NK-92 (cell line): ENCODE measurements around the gene UNC79.
"Not testable (repeated sequence)": the region's sequence is repeated elsewhere in the genome, so short reads cannot be mapped to it uniquely, and the experiment has no call there.

Experiments
- DNase-seq: peaks from one replicate; lab custom pipeline; 2025; ENCODE audit not compliant: unreplicated experiment; lab: John Stamatoyannopoulos, UW

Gene UNC79

DNA sequence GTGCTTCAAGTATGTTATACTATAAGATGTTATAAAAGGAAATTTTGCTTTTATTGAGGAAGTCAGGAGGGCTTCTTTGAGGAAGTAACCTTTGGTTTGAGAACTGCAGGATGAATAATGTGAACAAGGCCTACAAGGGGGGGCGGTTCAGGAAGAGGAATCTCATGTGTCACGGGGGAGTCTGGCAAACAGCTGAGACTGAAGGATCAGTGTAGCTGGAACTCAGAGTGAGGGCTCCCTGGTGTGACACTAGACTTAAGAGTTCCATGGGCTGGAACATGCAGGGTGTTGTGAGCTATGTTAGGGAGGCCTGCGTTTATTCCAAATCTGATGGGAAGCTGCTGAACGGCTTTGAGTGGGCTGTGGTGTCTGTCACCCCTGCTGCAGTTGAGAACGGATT is 62.3 kb downstream of the UNC79 start:
- DNase-seq, result no peak

DNA sequence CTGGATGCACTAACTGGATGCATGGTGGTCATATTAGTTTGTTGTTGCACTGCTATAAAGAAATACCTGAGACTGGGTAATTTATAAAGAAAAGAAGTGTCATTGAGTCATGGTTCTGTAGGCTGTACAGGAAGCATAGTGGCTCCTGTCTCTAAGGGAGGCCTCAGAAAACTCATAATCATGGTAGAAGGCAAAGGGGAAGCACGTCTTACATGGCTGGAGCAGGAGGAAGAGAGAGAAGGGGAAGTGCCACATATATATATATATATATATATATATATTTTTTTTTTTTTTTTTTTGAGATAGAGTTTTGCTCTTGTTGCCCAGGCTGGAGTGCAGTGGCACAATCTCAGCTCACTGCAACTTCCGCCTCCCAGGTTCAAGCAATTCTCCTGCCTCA is 62.9 kb downstream of the UNC79 start:
- DNase-seq, result not testable (repeated sequence)

DNA sequence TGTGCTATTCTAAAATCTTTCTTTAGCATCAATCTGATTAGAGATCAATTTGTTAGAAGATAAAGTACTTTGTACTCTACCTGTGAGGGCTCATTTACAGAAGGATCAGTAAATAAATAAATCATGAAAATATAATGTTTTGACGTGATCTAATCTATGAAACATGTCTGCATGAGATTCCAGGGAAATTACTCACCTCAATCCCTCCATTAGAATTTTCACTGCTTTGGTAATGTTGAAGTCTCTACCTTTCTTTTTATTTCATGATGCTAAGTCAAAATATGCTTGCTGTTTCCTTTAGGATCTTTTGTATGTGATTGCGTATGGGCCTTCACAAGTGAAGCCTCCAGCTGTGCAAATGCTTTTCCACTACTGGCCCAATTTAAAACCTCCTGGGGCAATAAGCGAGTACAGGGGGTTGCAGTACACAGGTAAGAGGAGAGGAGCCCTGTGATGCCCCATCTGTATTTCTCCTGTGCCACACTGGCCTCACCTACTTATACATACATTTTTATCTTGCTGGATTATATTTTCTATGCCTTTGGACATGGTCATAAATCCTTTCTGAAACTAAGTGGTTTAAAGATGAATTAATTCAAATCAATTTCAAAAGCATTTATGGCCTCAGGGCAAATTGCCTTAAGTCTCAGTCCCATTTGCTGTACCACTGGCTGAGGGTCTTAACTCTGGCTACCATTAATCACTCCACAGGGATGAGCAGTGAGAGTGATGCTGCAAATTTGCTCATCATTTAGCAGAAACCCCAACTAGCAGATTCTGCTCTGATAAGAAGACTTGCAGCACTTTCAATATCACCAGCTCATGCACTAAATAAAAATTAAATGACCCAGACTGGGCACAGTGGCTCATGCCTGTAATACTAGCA is 66.4 kb downstream of the UNC79 start:
- DNase-seq, result no peak

- DNase-seq, result no peak
Measured at GRCh38 chr14:93510056-93510455, 79.3 kb downstream of the UNC79 start.

GRCh38 chr14:93511001-93511400 is 80.3 kb downstream of the UNC79 start:
- no peak for DNase-seq

GRCh38 chr14:93520053-93520607 is 89.4 kb downstream of the UNC79 start:
- DNase-seq, result no peak

DNA sequence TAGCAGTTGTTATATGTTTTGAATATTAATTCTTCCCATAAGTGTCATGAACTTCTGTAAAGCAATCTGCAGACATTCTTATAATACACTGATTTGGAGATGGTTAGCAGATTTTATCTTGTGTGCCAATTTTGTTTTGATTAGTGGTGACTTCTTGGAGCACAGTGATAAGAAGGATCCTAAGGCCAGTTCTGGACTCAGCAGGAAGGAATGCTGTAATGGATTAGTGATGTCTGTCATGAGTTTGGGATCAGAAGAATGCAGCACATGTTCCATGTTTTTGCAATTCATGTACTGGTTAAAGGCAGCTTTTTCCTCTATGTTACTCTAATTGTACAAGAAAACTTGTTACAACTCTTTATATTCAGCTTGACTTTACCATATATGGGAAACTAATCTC is 91.5 kb downstream of the UNC79 start:
- DNase-seq, result no peak

DNA sequence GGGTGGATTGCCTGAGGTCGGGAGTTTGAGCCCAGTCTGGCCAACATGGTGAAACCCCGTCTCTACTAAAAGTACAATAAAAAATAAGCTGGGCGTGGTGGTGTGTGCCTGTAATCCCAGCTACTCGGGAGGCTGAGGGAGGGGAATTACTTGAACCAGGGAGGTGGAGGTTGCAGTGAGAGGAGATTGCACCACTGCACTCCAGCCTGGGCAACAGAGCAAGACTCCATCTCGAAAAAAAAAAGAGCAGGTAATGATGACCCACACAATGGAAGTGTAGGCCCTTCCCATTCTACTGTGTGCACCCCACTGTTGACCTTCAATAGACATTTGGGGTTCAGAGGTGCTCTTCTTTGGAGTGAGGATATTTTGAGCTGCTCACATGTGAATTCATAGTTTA is 94.5 kb downstream of the UNC79 start:
- not testable (repeated sequence) for DNase-seq

- no peak for DNase-seq
Measured at GRCh38 chr14:93525696-93526451, 95.1 kb downstream of the UNC79 start.

DNA sequence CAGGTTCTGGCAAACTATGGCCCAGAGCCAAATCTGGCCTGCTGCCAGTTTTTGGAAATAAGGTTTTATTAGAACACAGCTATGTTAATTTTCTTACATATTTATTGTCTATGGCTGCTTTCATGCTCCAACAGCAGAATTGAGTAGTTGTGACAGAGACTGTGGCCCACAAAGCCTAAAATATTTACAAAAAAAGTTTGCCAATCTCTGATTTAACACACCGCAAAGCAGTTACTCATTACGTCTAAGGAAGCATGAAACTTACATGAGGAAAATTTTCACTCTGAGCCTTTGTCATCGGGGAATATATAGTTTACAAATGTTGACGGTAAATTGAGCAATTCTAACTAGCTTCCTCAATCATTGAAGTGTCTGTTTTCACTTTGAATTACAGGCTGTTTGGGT is 96.5 kb downstream of the UNC79 start:
- DNase-seq, result no peak

- DNase-seq, result no peak
Measured at GRCh38 chr14:93528884-93529558, 98.3 kb downstream of the UNC79 start.

DNA sequence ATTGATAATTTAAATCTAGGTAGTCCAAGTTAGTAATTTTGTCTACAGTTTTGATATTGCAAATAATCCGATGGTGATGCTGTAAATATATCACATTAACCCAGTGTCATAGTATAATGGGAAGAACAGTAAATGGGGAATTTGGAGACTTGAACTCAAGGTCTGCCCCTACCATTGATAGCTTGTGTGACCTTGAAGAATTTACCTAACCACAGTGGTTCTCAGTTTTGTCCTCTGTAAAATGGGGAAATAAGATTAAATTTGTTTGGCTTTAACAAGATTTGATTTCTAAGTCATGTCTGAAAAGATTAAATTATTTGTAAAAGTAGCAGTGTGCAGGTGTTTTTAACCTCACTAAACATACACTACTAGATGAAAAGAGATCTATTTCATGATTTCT is 100.9 kb downstream of the UNC79 start:
- no peak for DNase-seq

DNA sequence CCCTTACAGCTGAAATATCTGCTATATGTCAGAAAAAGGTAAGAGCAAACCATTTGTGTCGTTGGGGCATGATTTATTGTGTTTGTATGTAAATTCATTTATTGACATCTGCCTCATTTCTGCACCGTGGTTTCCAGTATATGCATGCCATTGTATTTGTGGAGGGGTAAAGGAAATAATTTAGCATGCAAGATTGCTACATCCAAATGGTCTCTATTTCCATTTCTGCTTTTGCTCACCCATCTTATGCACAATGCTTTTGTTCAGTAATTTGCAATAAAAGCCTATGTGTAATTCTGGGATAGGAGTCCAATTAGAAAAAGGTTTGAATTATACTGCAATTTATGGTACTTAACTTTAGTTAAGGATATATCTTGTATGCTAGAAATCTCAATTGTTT is 101.8 kb downstream of the UNC79 start:
- DNase-seq, result no peak

DNA sequence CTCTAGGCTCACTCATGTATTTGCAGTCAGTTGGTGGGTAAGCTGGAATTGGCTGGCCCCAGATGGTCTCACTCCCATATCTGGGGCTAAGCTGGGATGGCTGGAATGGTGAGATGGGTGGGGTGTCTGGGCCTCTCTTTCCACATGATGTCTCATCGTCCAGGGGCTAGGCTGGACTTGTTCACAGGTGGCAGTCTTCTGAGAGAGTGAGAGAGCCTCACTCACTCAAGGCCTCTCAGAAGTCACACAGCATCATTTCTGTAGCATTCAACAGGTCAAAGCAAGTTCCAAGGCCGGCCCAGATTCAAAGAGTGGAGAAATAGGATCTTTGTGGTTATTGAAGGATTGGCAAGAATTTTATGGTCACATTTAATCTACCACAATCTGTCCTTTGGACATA is 102.7 kb downstream of the UNC79 start:
- no peak for DNase-seq

DNA sequence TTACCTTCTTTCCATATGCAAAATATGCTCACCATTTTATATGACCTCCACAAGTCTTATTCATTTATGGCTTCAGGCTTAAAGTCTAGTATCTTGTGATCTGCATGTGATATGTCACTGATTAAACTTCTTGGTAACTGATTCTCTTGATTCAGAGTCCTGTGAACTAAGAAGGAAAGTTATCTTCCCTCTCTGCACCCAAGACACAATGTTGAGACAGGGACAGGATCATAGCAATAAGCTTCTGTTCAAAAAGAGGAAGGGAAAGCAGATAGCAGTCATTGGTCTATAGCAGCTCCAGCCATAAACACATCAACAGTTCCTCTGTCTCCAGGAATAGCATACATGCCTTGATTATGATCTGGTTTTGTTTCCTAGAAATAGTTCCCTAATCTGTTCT is 103.1 kb downstream of the UNC79 start:
- no peak for DNase-seq

- no peak for DNase-seq
Measured at GRCh38 chr14:93535537-93535936, 104.8 kb downstream of the UNC79 start.

DNA sequence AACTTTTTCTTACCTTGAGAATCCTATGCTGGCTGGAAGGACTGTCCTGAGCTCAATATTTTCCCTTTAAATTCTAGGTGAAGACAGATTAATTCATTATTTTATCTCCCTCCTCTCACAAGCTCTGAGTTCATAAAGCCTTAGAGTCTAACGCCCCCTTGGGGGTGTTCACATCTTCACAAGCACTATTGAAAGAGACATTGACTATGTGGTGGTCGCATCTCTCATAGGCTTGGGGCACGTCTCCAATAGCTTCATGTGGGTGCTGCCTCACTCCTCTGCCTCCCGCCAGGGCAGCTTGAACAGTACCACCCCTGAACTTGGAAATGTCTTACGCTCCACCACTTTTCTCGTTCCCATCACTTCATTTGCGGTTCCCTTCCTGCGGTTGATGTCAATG is 106.2 kb downstream of the UNC79 start:
- no peak for DNase-seq

DNA sequence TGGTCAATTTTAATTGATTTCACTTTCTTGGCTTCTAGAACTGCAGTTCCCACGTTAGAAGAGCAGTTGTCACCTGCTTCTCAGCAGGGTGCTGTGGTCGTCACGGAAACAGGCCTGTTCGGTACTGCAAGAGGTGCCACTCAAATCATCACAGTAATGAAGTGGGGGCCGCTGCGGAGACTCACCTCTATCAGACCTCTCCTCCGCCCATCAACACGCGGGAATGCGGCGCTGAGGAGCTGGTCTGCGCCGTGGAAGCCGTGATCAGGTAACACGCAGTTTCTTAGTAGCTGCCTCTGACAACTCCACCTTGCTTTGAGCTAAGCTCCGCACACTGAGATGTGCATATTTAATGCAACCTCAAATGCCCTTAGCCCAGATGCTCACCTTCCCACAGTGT is 107.2 kb downstream of the UNC79 start:
- DNase-seq, result no peak

DNA sequence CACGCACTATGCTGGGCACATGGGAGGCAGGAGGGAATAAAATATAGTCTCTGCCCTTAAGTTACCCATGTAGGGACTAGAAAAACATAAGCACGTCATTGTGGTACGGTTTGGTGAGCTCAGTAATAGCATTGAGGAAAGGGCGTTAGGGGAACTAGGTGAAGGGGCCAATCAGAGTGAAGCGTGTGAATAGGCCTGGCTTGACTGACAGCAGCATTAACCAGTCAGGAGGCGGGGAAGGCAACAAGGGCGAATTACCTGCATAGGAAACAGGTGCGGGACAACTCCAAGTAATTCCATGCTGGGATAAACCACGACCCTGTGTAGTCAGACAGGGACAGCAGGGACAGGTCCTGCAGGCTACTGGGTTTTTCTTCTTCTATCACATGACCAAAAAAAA is 107.7 kb downstream of the UNC79 start:
- no peak for DNase-seq

DNA sequence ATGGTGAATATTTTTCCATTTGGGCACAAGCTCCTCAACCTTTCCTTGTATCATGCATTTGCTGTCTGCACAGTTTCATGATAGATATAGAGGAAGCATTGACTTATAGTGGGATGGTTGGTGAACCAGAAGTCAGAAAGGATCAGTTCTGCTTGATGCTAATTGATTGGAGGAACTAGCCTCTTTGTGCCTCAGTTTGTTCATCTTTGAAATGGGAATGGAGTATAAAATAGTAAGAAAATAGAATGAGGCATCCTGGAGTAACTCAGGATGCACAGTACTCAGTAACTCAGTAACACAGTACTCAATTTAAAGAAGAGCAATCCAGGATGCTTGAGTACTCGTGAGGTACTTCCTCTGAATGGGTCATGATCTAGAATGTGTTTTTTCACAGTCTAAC is 109.5 kb downstream of the UNC79 start:
- no peak for DNase-seq

DNA sequence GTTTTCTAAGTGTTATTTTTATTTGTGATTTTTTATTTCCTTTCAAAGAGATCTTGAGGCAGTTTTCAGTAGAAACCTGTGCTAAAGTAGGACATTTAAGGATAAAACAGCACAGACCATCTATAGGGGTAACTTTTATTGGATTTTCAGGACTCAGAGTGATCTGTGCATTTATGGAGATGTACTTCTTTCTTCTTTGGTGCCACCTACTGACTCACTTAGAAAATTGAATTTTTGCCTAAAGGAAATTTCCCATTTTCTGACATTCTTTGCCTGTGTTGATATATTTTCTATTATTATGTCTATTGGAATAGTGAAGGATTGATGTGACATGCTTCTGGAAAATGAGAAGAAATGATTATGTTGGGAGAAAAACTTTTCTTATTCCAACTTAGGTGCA is 113.0 kb downstream of the UNC79 start:
- DNase-seq, result no peak

DNA sequence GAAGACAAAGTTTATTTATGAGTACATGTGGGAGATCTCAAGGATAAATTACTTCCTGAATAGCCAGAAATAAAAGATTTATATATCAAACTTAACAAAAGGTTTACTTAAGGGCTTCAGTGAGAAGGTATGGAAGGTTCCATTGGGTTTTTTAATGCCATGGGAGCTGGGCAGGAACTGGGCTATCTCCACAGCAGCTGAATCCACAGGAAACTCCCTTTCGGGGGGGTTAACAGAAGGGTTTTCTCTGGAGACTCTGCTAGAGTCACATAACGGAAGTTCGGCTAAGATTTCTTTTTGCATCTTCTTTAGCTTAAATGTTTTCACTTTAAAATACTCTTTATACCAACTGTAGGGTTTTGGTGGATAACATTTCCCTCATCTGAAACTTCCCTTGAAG is 113.5 kb downstream of the UNC79 start:
- no peak for DNase-seq
